K562 (cell line): ENCODE measurements around the gene GRIK5. TPM values are rescaled to one million over a fixed set of nuclear protein-coding genes. Genes with fewer than 3 reads are reported as not detected.

Experiments
- ASH1L ChIP-seq: fragments of 450-650 bp; IDR thresholded peaks from 2 replicates; pipeline ENCODE4 v1.6.1; 2018; ENCODE audit warnings: borderline replicate concordance, mild to moderate bottlenecking, low read depth; ENCODE audit not compliant: partially characterized antibody
- ATF7 ChIP-seq: fragments of 450-650 bp; IDR thresholded peaks from 2 replicates; pipeline ENCODE4 v1.7.1; 2014; ENCODE audit warnings: mild to moderate bottlenecking, moderate library complexity
- BDP1 ChIP-seq: IDR thresholded peaks from 3 replicates; pipeline ENCODE4 v1.6.1; 2011; ENCODE audit not compliant: insufficient read length, insufficient read depth
- CREB3 ChIP-seq: fragments of 450-650 bp; conservative IDR thresholded peaks from 2 replicates; pipeline ENCODE4 v1.6.1; 2016; ENCODE audit warnings: missing genetic modification characterization, low read depth, mild to moderate bottlenecking, missing compliant biosample characterization, moderate library complexity
- CREB5 ChIP-seq: fragments of 250-450 bp; sonication (Bioruptor Pico); IDR thresholded peaks from 2 replicates; pipeline ENCODE4 v1.5.0; 2020; ENCODE audit warnings: mild to moderate bottlenecking
- GABPA ChIP-seq: fragments of 200-800 bp; sonication (Bioruptor generic); conservative IDR thresholded peaks from 2 replicates; pipeline ENCODE4 v1.6.1; 2016; ENCODE audit warnings: low read depth, missing genetic modification characterization, missing compliant biosample characterization
- GTF2A2 ChIP-seq: IDR thresholded peaks from 2 replicates; pipeline ENCODE4 v1.6.1; 2016; ENCODE audit warnings: mild to moderate bottlenecking, missing genetic modification characterization, missing compliant biosample characterization
- ILK ChIP-seq: fragments of 450-650 bp; IDR thresholded peaks from 2 replicates; pipeline ENCODE4 v1.6.1; 2016; ENCODE audit warnings: missing genetic modification characterization, low read depth, mild to moderate bottlenecking, missing compliant biosample characterization, moderate library complexity, borderline replicate concordance
- KDM1A ChIP-seq, 2 experiments: fragments of 450-650 bp; IDR thresholded peaks; 2 replicates each; pipeline ENCODE4 v1.6.1; 2016; ENCODE audit warnings: mild to moderate bottlenecking in 2 of 2
- KHSRP ChIP-seq: fragments of 450-650 bp; IDR thresholded peaks from 2 replicates; pipeline ENCODE4 v1.6.1; 2017
- MECOM ChIP-seq: fragments of 250-450 bp; sonication (Bioruptor Pico); IDR thresholded peaks from 2 replicates; pipeline ENCODE4 v1.8.0; 2022; ENCODE audit warnings: inconsistent platforms
- NELFE ChIP-seq: IDR thresholded peaks from 2 replicates; pipeline ENCODE4 v1.6.1; 2011; ENCODE audit warnings: mild to moderate bottlenecking; ENCODE audit not compliant: insufficient read depth, insufficient read length
- NR3C1 ChIP-seq: sonication (generic); formaldehyde crosslinking; IDR thresholded peaks from 2 replicates; pipeline ENCODE4 v1.8.1; 2022; ENCODE audit warnings: missing genetic modification reagents
- PHB ChIP-seq: fragments of 250-450 bp; sonication (Bioruptor Pico); IDR thresholded peaks from 2 replicates; pipeline ENCODE4 v1.5.0; 2021
- SAP30 ChIP-seq: fragments of 200-600 bp; sonication (generic); IDR thresholded peaks from 2 replicates; pipeline ENCODE4 v1.6.1; 2012; ENCODE audit warnings: borderline replicate concordance, low read depth, mild to moderate bottlenecking, moderate library complexity, low read length, control low read depth, inconsistent platforms; ENCODE audit not compliant: insufficient read depth, poor library complexity, severe bottlenecking
- SLC30A9 ChIP-seq: fragments of 250-450 bp; sonication (Bioruptor Pico); IDR thresholded peaks from 2 replicates; pipeline ENCODE4 v1.8.0; 2022; ENCODE audit warnings: mild to moderate bottlenecking, moderate library complexity
- SNIP1 ChIP-seq: fragments of 450-650 bp; IDR thresholded peaks from 2 replicates; pipeline ENCODE4 v1.7.1; 2017; ENCODE audit warnings: low read depth, mild to moderate bottlenecking
- TAF7 ChIP-seq: fragments of 450-650 bp; IDR thresholded peaks from 2 replicates; pipeline ENCODE4 v1.6.1; 2016; ENCODE audit warnings: missing genetic modification characterization, missing compliant biosample characterization
- ZEB2 ChIP-seq: fragments of 450-650 bp; IDR thresholded peaks from 2 replicates; pipeline ENCODE4 v1.6.1; 2016
- ZFP91 ChIP-seq: sonication (generic); formaldehyde crosslinking; IDR thresholded peaks from 2 replicates; pipeline ENCODE4 v1.8.0; 2022; ENCODE audit warnings: mild to moderate bottlenecking, missing genetic modification reagents
- ZNF184 ChIP-seq: sonication (generic); formaldehyde crosslinking; IDR thresholded peaks from 2 replicates; pipeline ENCODE4 v1.5.0; 2020; ENCODE audit warnings: missing genetic modification reagents
- ZNF263 ChIP-seq: sonication (generic); formaldehyde crosslinking; IDR thresholded peaks from 2 replicates; pipeline ENCODE4 v1.8.0; 2022; ENCODE audit warnings: mild to moderate bottlenecking, missing genetic modification reagents, borderline replicate concordance
- ZNF347 ChIP-seq: fragments of 450-650 bp; formaldehyde crosslinking; IDR thresholded peaks from 2 replicates; pipeline ENCODE4 v1.4.0; 2020; ENCODE audit warnings: low read depth, mild to moderate bottlenecking, moderate library complexity
- ZNF561 ChIP-seq: fragments of 450-650 bp; formaldehyde crosslinking; conservative IDR thresholded peaks from 2 replicates; pipeline ENCODE4 v1.4.0; 2020; ENCODE audit warnings: mild to moderate bottlenecking, moderate library complexity
- ZNF583 ChIP-seq: fragments of 250-450 bp; sonication (Bioruptor Pico); IDR thresholded peaks from 2 replicates; pipeline ENCODE4 v1.4.0; 2020
- polyA plus RNA-seq, 8 experiments: library from polyadenylated mRNA; depleted of rRNA in 4 of 8; stranded (reverse) in 5 of 8; unstranded in 3 of 8; fragments of >200 nt; fragmentation: Nextera tagmentation in 2 of 8; fragmentation: Illumina TruSeq in 1 of 8; extraction: Ambion mirVana in 2 of 8; extraction: Trizol in 1 of 8; gene quantifications; 2 replicates each; pipeline versions ENCODE4 v1.2.1 to v1.2.3, GENCODE V29; 2011 to 2014; ENCODE audit warnings: inconsistent platforms in 1 of 8, missing spikeins in 1 of 8
- total RNA-seq, 7 experiments: library from RNA; depleted of rRNA in 6 of 7; stranded (reverse); fragments of >200 nt in 6 of 7; fragmentation: Illumina TruSeq in 2 of 7; extraction: Trizol in 2 of 7; gene quantifications; 2 replicates each; pipeline versions ENCODE4 v1.2.1 to v1.2.3, GENCODE V29; 2011 to 2021; ENCODE audit warnings: low replicate concordance in 1 of 7

GRIK5 gene
- total and polyA plus RNA-seq, 9 of the 15 experiments (the other 6 are each of a cell fraction or from before 2014, with no cell fraction given): 0.04 to 0.55 (median 0.27) TPM; not detected in 2

GRCh38 chr19:42010245-42011126 lies 59.5 kb downstream of the GRIK5 start (continued):
- TF ChIP-seq ATF7: peak; percentile 93
- TF ChIP-seq SAP30: no peak
- no peak for TF ChIP-seq NELFE
- peak; percentile 55 for TF ChIP-seq CREB5
- TF ChIP-seq BDP1: no peak
- TF ChIP-seq PHB (CRISPR knock-in tag): no peak
- 0 out of 2 replicates have a peak, but pooled peaks have one; percentile 30 for TF ChIP-seq CREB3 (tag)
- TF ChIP-seq SNIP1: no peak
- peak; percentile 90; the same call in 1 of the 2 replicates for TF ChIP-seq ZNF583 (CRISPR knock-in tag)
- no peak; the same call in 1 of the 2 replicates for TF ChIP-seq ZNF561 (CRISPR knock-in tag)
- no peak for TF ChIP-seq ZNF347
- TF ChIP-seq GTF2A2 (tag): no peak
- no peak for TF ChIP-seq ZNF263 (CRISPR knock-in tag)
- TF ChIP-seq GABPA (tag): no peak
- TF ChIP-seq ZNF184 (CRISPR knock-in tag): no peak
- TF ChIP-seq KDM1A (IDR thresholded peaks at IDR 0.05): no peak
- TF ChIP-seq KHSRP: no peak
- TF ChIP-seq MECOM (CRISPR knock-in tag): no peak
- TF ChIP-seq ILK: no peak
- peak; percentile 64; the same call in 1 of the 2 replicates for TF ChIP-seq ZEB2
- TF ChIP-seq TAF7 (tag): no peak; the same call in 1 of the 2 replicates
- no peak for TF ChIP-seq NR3C1 (CRISPR knock-in tag)
- TF ChIP-seq ASH1L: no peak
- TF ChIP-seq SLC30A9 (CRISPR knock-in tag): no peak
- no peak for TF ChIP-seq ZFP91 (CRISPR knock-in tag)
